Endothelial cell of umbilical vein (primary cell): ENCODE data around the gene RBP5. TPM values are rescaled to one million over a fixed set of nuclear protein-coding genes. Genes with fewer than 3 reads are reported as not detected.

Experiments
- BruUV-seq: library from RNA; stranded (reverse); fragments of 400-500 nt; replicated peaks from 2 replicates; lab custom pipeline; 2021; lab: Mats Ljungman, UMichigan
- CTCF ChIA-PET: fragments of 300-600, 350-600 bp; sonication (Branson Sonifier 250); formaldehyde crosslinking; loops from one replicate; lab custom pipeline; 2021; ENCODE audit warnings: antibody characterized with exemption, inconsistent platforms; lab: Charles Lee
- POLR2A ChIA-PET: fragments of 300-600, 350-600 bp; sonication (Branson Sonifier 250); formaldehyde crosslinking; loops from one replicate; lab custom pipeline; 2021; ENCODE audit warnings: antibody characterized with exemption, inconsistent platforms; lab: Charles Lee
- DNase-seq: peaks from one replicate; pipeline ENCODE4 v3.0.0-alpha.2; 2011; ENCODE audit warnings: low read depth, low spot score
- FAIRE-seq: peaks from 2 replicates; lab custom pipeline; 2011; peaks lifted over from hg19 to GRCh38; lab: Jason Lieb, UNC
- H2AFZ ChIP-seq: 2 replicates; pipeline ENCODE4 v1.6.0; 2012; ENCODE audit warnings: low read depth, low read length, control low read depth, inconsistent platforms
- H3K27ac ChIP-seq: 2 replicates; pipeline ENCODE4 v1.5.1; 2011; ENCODE audit warnings: low read depth, mild to moderate bottlenecking, control low read depth, low read length, moderate library complexity; ENCODE audit not compliant: insufficient read depth
- H3K27me3 ChIP-seq, 2 experiments: 2 replicates each; pipeline versions ENCODE4 v1.6.0 to v1.6.1; 2011; ENCODE audit warnings: low read length in 2 of 2, mixed read lengths in 1 of 2; ENCODE audit not compliant: control insufficient read depth in 2 of 2, insufficient read depth in 2 of 2
- H3K36me3 ChIP-seq, 2 experiments: 2 replicates in 1 of 2; 3 replicates in 1 of 2; pipeline ENCODE4 v1.5.1; 2011; ENCODE audit warnings: low read length in 2 of 2, mild to moderate bottlenecking in 1 of 2, moderate library complexity in 1 of 2; ENCODE audit not compliant: control insufficient read depth in 2 of 2, insufficient read depth in 2 of 2; ENCODE audit errors: extremely low read depth in 1 of 2
- H3K4me1 ChIP-seq: 3 replicates; pipeline ENCODE4 v1.5.1; 2011; ENCODE audit warnings: mild to moderate bottlenecking, low read length; ENCODE audit not compliant: control insufficient read depth, insufficient read depth; ENCODE audit errors: extremely low read depth
- H3K4me2 ChIP-seq: 2 replicates; pipeline ENCODE4 v1.6.1; 2011; ENCODE audit warnings: low read length, control low read depth, mixed read lengths; ENCODE audit not compliant: insufficient read depth
- H3K4me3 ChIP-seq, 3 experiments: fragments of 200-600 bp in 1 of 3; sonication (generic), shearing (Covaris generic) in 1 of 3; replicated peaks in 1 of 3; 2 replicates each; pipeline ENCODE4 v1.5.1; 2011 to 2016; ENCODE audit warnings: control low read depth in 3 of 3, low read length in 3 of 3, mild to moderate bottlenecking in 2 of 3, inconsistent platforms in 1 of 3, low read depth in 1 of 3, moderate library complexity in 1 of 3; ENCODE audit not compliant: insufficient read depth in 1 of 3
- H3K79me2 ChIP-seq: 2 replicates; pipeline ENCODE4 v1.6.0; 2012; ENCODE audit warnings: low read length, inconsistent platforms; ENCODE audit not compliant: control insufficient read depth, insufficient read depth
- H3K9ac ChIP-seq: replicated peaks from 2 replicates; pipeline ENCODE3; 2011; ENCODE audit warnings: low read length, control low read depth; ENCODE audit not compliant: insufficient read depth; ENCODE audit errors: extremely low read depth
- H3K9me1 ChIP-seq: replicated peaks from 3 replicates; pipeline ENCODE4 v1.6.0; 2011; ENCODE audit warnings: mild to moderate bottlenecking, low read length; ENCODE audit not compliant: control insufficient read depth, insufficient read depth; ENCODE audit errors: extremely low read depth
- H3K9me3 ChIP-seq: replicated peaks from 2 replicates; pipeline ENCODE4 v1.5.1; 2012; ENCODE audit warnings: low read length, inconsistent platforms; ENCODE audit not compliant: control insufficient read depth, insufficient read depth
- H4K20me1 ChIP-seq: replicated peaks from 2 replicates; pipeline ENCODE3; 2011; ENCODE audit warnings: mild to moderate bottlenecking, low read length; ENCODE audit not compliant: control insufficient read depth, insufficient read depth; ENCODE audit errors: extremely low read depth
- CTCF ChIP-seq, 2 donors: IDR thresholded peaks; 1 replicate in 1 of 2; 2 replicates in 1 of 2; pipeline ENCODE4 v1.5.1; 2011; ENCODE audit warnings: low read length in 2 of 2, mild to moderate bottlenecking in 2 of 2, moderate library complexity in 2 of 2, control low read depth in 1 of 2, inconsistent platforms in 1 of 2, low read depth in 1 of 2; ENCODE audit not compliant: insufficient read depth in 1 of 2; ENCODE audit errors: extremely low read depth in 1 of 2
- EZH2 ChIP-seq: IDR thresholded peaks from 2 replicates; pipeline ENCODE4 v1.6.1; 2012; ENCODE audit warnings: borderline replicate concordance, low read depth, mild to moderate bottlenecking, moderate library complexity, low read length, inconsistent platforms; ENCODE audit not compliant: severe bottlenecking
- FOS ChIP-seq: IDR thresholded peaks from 2 replicates; pipeline ENCODE4 v1.6.1; 2011; ENCODE audit warnings: mild to moderate bottlenecking, low read length, moderate library complexity, borderline replicate concordance; ENCODE audit not compliant: insufficient read depth
- GATA2 ChIP-seq: IDR thresholded peaks from 2 replicates; pipeline ENCODE4 v1.7.0; 2011; ENCODE audit warnings: low read depth, mild to moderate bottlenecking, moderate library complexity, mixed read lengths, low read length; ENCODE audit not compliant: insufficient read length, insufficient read depth
- JUN ChIP-seq: IDR thresholded peaks from 2 replicates; pipeline ENCODE4 v1.6.1; 2011; ENCODE audit warnings: borderline replicate concordance, low read depth; ENCODE audit not compliant: insufficient read length, insufficient read depth
- MAX ChIP-seq: IDR thresholded peaks from 2 replicates; pipeline ENCODE4 v1.6.1; 2011; ENCODE audit not compliant: insufficient read depth, insufficient read length
- MYC ChIP-seq: IDR thresholded peaks from one replicate; pipeline ENCODE4 v1.6.1; 2011; ENCODE audit warnings: mild to moderate bottlenecking, low read depth, low read length
- POLR2A ChIP-seq: IDR thresholded peaks from 2 replicates; pipeline ENCODE4 v1.6.1; 2012; ENCODE audit warnings: low read depth, mild to moderate bottlenecking, control low read depth, low read length
- POLR2AphosphoS5 ChIP-seq: IDR thresholded peaks from 2 replicates; pipeline ENCODE4 v1.6.1; 2012; ENCODE audit warnings: low read depth, mild to moderate bottlenecking, control low read depth, low read length, moderate library complexity; ENCODE audit not compliant: insufficient read depth
- dilution Hi-C: fragments of 300-500 bp; cut with MboI; formaldehyde crosslinking; loops from one replicate; pipeline ENCODE4 v1.15.0; 2019; ENCODE audit warnings: low sequenced_read_pairs; ENCODE audit not compliant: extremely low pct_ligation_motif_present
- intact Hi-C: fragments of 100-400 bp; cut with micrococcal nuclease; formaldehyde crosslinking; loops from one replicate; pipeline ENCODE4 v1.10.0; 2022
- polyA plus RNA-seq, 4 experiments: library from polyadenylated mRNA; depleted of rRNA in 3 of 4; stranded (reverse) in 3 of 4; unstranded in 1 of 4; fragments of >200 nt; gene quantifications; 2 replicates each; pipeline versions ENCODE4 v1.2.1 to v1.2.3, GENCODE V29; 2011 to 2012; ENCODE audit warnings: missing spikeins in 1 of 4
- total RNA-seq: library from RNA; stranded (reverse); gene quantifications from 2 replicates; pipeline ENCODE4 v1.2.3, GENCODE V29; 2021

RBP5 gene
- total and polyA plus RNA-seq, 2 donors (not counting 3 experiments of a cell fraction or from before 2014, with no cell fraction given): 0.12 TPM; not detected in 1

DNA sequence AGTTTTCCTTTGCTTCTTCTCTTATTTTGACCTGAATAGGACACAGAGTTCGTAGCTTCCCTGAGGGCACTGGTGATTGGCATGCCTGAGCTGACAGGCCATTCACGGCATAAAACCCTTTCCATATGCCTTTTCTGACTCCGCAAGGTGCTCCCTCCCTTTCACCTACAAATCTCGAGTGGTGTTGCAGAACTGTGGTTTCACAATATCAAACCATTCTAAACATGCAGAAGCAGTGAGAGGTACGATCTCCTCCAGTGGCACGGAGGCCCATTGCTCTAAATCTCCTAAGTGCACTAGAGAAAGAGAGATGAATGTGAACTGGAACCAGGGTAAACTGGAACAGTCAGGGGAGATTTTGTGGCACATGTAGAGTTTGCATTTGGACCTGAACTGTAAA lies 25.4 kb upstream of the RBP5 start:
- CTCF ChIA-PET: interaction anchor here (1.2 to 1.7 kb wide), 3 partner anchors 12 to 16 kb away, joined by 3 to 6 read pairs (median 3); no protein-coding TSS in a partner anchor
- Histone ChIP-seq H3K4me1 (peaks cover 14% of the 10 kb centered on the region), H3K79me2 (no peaks in the 10 kb centered on the region), H3K4me2 (no peak overlapping the region), H4K20me1 (no peaks in the 10 kb centered on the region), H3K36me3 (peaks cover 0 to 12% of the 10 kb centered on the region in 2 experiments), H3K4me3 (no peak overlapping the region), H3K9ac (no peak overlapping the region), H3K27me3 (no peaks in the 10 kb centered on the region), H2AFZ (no peak overlapping the region), H3K9me1 (no peaks in the 10 kb centered on the region), H3K27ac (no peak overlapping the region), H3K9me3 (no peaks in the 10 kb centered on the region)
- TF ChIP-seq CTCF (IDR thresholded peaks at IDR 0.05; ENCODE audit: extremely low read depth in 1 of 2, insufficient read depth in 1 of 2, low read depth in 1 of 2, low read length in 2 of 2): no peak
- no peak for TF ChIP-seq JUN
- TF ChIP-seq GATA2: no peak
- TF ChIP-seq MYC: no peak
- no peak for TF ChIP-seq FOS
- no peak for TF ChIP-seq EZH2
- TF ChIP-seq POLR2A: no peak
- no peak for TF ChIP-seq POLR2AphosphoS5
- TF ChIP-seq MAX: no peak
- POLR2A ChIA-PET: no interaction called here
- no TSS peak for BruUV-seq
- FAIRE-seq (no peak), DNase-seq (no peak)
- intact Hi-C loops: no loop called here
- dilution Hi-C loops: no loop called here
